ENCODE measurements around the gene ARF6. TPM values are rescaled to one million over a fixed set of nuclear protein-coding genes. Genes with fewer than 3 reads are reported as not detected.
"Not testable (repeated sequence)": the region's sequence is repeated elsewhere in the genome, so short reads cannot be mapped to it uniquely, and the experiment has no call there.

Gene ARF6
- total RNA-seq, 1 experiment from 2014 or later = 86.4 TPM

DNA sequence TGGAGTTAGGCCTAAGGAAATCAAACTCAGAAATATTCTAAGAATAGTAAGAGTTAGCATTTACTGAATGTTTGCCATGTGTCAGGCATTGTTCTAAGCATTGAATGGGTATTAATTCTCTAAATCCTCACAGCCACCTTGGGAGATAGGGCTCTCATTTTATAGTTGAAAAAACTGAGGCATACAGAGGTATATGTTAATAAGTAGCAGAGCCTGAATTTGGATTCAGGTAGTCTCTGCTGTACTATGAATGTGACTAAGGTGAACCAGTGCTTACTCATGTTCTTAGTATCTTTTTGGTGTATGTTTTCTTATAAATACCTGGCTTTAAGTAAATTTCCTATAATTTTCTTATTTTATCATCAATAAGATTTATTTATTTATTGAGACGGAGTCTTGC is 8.1 kb downstream of the ARF6 start:
- Histone ChIP-seq H3K4me2 (ENCODE audit: low read length) (no peak overlapping the region), H2AFZ (ENCODE audit: low read length) (no peak overlapping the region), H3K4me1 (ENCODE audit: insufficient read depth, low read length) (peaks cover 32% of the 10 kb centered on the region), H3K36me3 (ENCODE audit: low read depth, low read length) (peaks cover 12% of the 10 kb centered on the region), H3K9me3 (ENCODE audit: low read length) (no peaks in the 10 kb centered on the region), H3K9ac (ENCODE audit: low read length) (no peak overlapping the region), H3K79me2 (ENCODE audit: low read length) (peaks cover 45% of the 10 kb centered on the region), H3K27ac (ENCODE audit: low read length) (no peak overlapping the region), H3K27me3 (ENCODE audit: low read length) (no peaks in the 10 kb centered on the region), H3F3A (ENCODE audit: low read length, unreplicated experiment) (peaks cover 7% of the 10 kb centered on the region), H3K4me3 (ENCODE audit: low read length) (no peak overlapping the region), H3K9me2 (replicated peaks; ENCODE audit: low read length) (no peaks in the 10 kb centered on the region), H4K20me1 (ENCODE audit: low read length) (peaks cover 28% of the 10 kb centered on the region)
- TF ChIP-seq EZH2phosphoT487 (IDR thresholded peaks at IDR 0.05; ENCODE audit: borderline replicate concordance, low read length) (no peak), CTCF (conservative IDR thresholded peaks at IDR 0.05; ENCODE audit: low read depth, low read length) (no peak), EZH2 (IDR thresholded peaks at IDR 0.05; ENCODE audit: low read length, unreplicated experiment) (no peak)
- DNase-seq (no peak), ATAC-seq (no peak)
- POLR2A ChIA-PET (ENCODE audit: unreplicated experiment) = no interaction called here
- intact Hi-C loops (cut with micrococcal nuclease) = no loop called here
- BruUV-seq (replicated peaks) = no TSS peak
- CTCF ChIA-PET = no interaction called here

DNA sequence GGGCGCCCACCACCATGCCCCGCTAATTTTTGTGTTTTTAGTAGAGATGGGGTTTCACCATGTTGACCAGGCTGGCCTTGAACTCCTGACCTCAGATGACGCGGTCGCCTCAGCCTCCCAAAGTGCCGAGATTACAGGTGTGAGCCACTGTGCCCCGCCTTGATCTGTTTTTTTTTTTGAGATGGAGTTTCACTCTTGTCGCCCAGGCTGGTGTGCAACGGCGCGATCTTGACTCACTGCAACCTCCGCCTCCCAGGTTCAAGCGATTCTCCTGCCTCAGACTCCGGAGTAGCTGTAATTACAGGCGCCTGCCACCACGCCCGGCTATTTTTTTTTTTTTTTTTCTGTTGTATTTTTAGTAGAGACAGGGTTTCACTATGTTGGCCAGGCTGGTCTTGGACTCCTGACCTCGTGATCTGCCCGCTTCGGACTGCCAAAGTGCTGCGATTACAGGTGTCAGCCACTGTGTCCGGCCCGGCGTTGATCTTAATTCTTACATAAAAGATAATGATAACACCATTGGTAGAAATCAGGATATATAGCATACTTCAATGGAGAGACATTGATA is 9.9 kb downstream of the ARF6 start:
- peaks cover 27% of the 10 kb centered on the region for H3K79me2 ChIP-seq (ENCODE audit: low read length)
- H3K9ac ChIP-seq (ENCODE audit: low read length); H3K4me3 ChIP-seq (ENCODE audit: low read length); H3K9me2 ChIP-seq (replicated peaks; ENCODE audit: low read length); intact Hi-C loops (cut with micrococcal nuclease); H3K36me3 ChIP-seq (ENCODE audit: low read depth, low read length); BruUV-seq (replicated peaks); DNase-seq; H3F3A ChIP-seq (ENCODE audit: low read length, unreplicated experiment); POLR2A ChIA-PET (ENCODE audit: unreplicated experiment); H3K4me2 ChIP-seq (ENCODE audit: low read length); H2AFZ ChIP-seq (ENCODE audit: low read length); ATAC-seq; H3K9me3 ChIP-seq (ENCODE audit: low read length); H3K27me3 ChIP-seq (ENCODE audit: low read length); H3K27ac ChIP-seq (ENCODE audit: low read length): not testable (repeated sequence)
- peaks cover 39% of the 10 kb centered on the region for H3K4me1 ChIP-seq (ENCODE audit: insufficient read depth, low read length)
- CTCF ChIA-PET = interaction anchor here (0.6 to 0.7 kb wide), 2 partner anchors 101 to 269 kb away, joined by 3 read pairs; no protein-coding TSS in a partner anchor
- peaks cover 11% of the 10 kb centered on the region for H4K20me1 ChIP-seq (ENCODE audit: low read length)

GRCh38 chr14:49904270-49904669 is 11.4 kb downstream of the ARF6 start:
- H3K4me1 ChIP-seq (ENCODE audit: insufficient read depth, low read length) = peaks cover 36% of the 10 kb centered on the region
- TF ChIP-seq EZH2 (IDR thresholded peaks at IDR 0.05; ENCODE audit: low read length, unreplicated experiment) = no peak
- no peak for TF ChIP-seq EZH2phosphoT487 (IDR thresholded peaks at IDR 0.05; ENCODE audit: borderline replicate concordance, low read length)
- no peak for TF ChIP-seq CTCF (conservative IDR thresholded peaks at IDR 0.05; ENCODE audit: low read depth, low read length)
- DNase-seq (no peak), ATAC-seq (no peak)
- H3K9me3 ChIP-seq (ENCODE audit: low read length) = no peaks in the 10 kb centered on the region
- peaks cover 12% of the 10 kb centered on the region for H3K79me2 ChIP-seq (ENCODE audit: low read length)
- H4K20me1 ChIP-seq (ENCODE audit: low read length) = no peaks in the 10 kb centered on the region
- no peak overlapping the region for H3K4me2 ChIP-seq (ENCODE audit: low read length)
- H2AFZ ChIP-seq (ENCODE audit: low read length) = no peak overlapping the region
- no TSS peak for BruUV-seq (replicated peaks)
- H3K4me3 ChIP-seq (ENCODE audit: low read length) = no peak overlapping the region
- no peaks in the 10 kb centered on the region for H3K36me3 ChIP-seq (ENCODE audit: low read depth, low read length)
- H3K9ac ChIP-seq (ENCODE audit: low read length) = no peak overlapping the region
- H3K9me2 ChIP-seq (replicated peaks; ENCODE audit: low read length) = no peaks in the 10 kb centered on the region
- no peak overlapping the region for H3K27ac ChIP-seq (ENCODE audit: low read length)
- peaks cover 6% of the 10 kb centered on the region for H3F3A ChIP-seq (ENCODE audit: low read length, unreplicated experiment)
- intact Hi-C loops (cut with micrococcal nuclease) = no loop called here
- ChIA-PET POLR2A (ENCODE audit: unreplicated experiment) (no interaction called here), CTCF (no interaction called here)
- no peaks in the 10 kb centered on the region for H3K27me3 ChIP-seq (ENCODE audit: low read length)
